Measurements from ENCODE around the gene ATN1.

GRCh38 chr12:6978611-6979011 is 50.9 kb downstream of the ATN1 start:
- TF ChIP-seq, protein P1, sequence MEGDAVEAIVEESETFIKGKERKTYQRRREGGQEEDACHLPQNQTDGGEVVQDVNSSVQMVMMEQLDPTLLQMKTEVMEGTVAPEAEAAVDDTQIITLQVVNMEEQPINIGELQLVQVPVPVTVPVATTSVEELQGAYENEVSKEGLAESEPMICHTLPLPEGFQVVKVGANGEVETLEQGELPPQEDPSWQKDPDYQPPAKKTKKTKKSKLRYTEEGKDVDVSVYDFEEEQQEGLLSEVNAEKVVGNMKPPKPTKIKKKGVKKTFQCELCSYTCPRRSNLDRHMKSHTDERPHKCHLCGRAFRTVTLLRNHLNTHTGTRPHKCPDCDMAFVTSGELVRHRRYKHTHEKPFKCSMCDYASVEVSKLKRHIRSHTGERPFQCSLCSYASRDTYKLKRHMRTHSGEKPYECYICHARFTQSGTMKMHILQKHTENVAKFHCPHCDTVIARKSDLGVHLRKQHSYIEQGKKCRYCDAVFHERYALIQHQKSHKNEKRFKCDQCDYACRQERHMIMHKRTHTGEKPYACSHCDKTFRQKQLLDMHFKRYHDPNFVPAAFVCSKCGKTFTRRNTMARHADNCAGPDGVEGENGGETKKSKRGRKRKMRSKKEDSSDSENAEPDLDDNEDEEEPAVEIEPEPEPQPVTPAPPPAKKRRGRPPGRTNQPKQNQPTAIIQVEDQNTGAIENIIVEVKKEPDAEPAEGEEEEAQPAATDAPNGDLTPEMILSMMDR (conservative IDR thresholded peaks at IDR 0.05; ENCODE audit: low read length), result no peak
- TF ChIP-seq EZH2phosphoT487 (IDR thresholded peaks at IDR 0.05; ENCODE audit: borderline replicate concordance, low read depth, low read length), result no peak

All from OCI-LY7 (cell line).